Measurements from ENCODE around the gene PCID2. TPM values are rescaled to one million over a fixed set of nuclear protein-coding genes. Genes with fewer than 3 reads are reported as not detected.

PCID2 gene
- total and polyA plus RNA-seq, 2 of the 13 experiments (the other 11 are each of a cell fraction or from before 2014, with no cell fraction given) = 65.0 to 111 TPM

DNA sequence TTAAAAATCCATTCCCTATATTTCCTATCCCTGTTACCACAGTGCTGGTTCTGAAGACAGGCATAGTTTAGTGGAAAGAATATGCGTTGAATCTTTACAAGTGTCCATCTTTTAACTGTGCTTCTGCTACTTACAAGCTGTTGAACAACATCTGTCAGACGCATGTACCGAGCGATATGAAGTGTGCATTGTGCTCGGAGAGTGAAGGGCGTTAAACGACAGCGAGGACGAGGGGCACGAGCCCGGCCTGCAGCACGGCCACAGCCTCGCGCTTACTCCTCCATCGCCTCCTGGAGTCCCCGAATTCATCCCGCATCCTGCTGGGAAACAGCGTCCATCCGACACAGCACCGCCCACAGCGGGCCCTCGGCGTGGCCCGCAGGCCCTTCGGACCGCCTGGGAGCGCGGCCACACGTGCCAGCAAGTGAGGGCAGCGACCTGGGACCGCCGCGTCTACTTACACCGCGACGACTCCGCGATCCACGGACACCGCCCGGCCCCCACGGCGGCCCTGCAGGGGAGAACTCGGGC, 514 bp downstream of the PCID2 start (continued):
- TF ChIP-seq, protein P1, sequence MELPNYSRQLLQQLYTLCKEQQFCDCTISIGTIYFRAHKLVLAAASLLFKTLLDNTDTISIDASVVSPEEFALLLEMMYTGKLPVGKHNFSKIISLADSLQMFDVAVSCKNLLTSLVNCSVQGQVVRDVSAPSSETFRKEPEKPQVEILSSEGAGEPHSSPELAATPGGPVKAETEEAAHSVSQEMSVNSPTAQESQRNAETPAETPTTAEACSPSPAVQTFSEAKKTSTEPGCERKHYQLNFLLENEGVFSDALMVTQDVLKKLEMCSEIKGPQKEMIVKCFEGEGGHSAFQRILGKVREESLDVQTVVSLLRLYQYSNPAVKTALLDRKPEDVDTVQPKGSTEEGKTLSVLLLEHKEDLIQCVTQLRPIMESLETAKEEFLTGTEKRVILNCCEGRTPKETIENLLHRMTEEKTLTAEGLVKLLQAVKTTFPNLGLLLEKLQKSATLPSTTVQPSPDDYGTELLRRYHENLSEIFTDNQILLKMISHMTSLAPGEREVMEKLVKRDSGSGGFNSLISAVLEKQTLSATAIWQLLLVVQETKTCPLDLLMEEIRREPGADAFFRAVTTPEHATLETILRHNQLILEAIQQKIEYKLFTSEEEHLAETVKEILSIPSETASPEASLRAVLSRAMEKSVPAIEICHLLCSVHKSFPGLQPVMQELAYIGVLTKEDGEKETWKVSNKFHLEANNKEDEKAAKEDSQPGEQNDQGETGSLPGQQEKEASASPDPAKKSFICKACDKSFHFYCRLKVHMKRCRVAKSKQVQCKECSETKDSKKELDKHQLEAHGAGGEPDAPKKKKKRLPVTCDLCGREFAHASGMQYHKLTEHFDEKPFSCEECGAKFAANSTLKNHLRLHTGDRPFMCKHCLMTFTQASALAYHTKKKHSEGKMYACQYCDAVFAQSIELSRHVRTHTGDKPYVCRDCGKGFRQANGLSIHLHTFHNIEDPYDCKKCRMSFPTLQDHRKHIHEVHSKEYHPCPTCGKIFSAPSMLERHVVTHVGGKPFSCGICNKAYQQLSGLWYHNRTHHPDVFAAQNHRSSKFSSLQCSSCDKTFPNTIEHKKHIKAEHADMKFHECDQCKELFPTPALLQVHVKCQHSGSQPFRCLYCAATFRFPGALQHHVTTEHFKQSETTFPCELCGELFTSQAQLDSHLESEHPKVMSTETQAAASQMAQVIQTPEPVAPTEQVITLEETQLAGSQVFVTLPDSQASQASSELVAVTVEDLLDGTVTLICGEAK (IDR thresholded peaks at IDR 0.05) = no peak
- TF ChIP-seq, protein P1 (CRISPR knock-in tag; IDR thresholded peaks at IDR 0.05) = peak; percentile 10; the same call in 1 of the 2 replicates
- TF ChIP-seq, protein P2, sequence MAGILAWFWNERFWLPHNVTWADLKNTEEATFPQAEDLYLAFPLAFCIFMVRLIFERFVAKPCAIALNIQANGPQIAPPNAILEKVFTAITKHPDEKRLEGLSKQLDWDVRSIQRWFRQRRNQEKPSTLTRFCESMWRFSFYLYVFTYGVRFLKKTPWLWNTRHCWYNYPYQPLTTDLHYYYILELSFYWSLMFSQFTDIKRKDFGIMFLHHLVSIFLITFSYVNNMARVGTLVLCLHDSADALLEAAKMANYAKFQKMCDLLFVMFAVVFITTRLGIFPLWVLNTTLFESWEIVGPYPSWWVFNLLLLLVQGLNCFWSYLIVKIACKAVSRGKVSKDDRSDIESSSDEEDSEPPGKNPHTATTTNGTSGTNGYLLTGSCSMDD (CRISPR knock-in tag; IDR thresholded peaks at IDR 0.05) = no peak
- TF ChIP-seq, protein P3, sequence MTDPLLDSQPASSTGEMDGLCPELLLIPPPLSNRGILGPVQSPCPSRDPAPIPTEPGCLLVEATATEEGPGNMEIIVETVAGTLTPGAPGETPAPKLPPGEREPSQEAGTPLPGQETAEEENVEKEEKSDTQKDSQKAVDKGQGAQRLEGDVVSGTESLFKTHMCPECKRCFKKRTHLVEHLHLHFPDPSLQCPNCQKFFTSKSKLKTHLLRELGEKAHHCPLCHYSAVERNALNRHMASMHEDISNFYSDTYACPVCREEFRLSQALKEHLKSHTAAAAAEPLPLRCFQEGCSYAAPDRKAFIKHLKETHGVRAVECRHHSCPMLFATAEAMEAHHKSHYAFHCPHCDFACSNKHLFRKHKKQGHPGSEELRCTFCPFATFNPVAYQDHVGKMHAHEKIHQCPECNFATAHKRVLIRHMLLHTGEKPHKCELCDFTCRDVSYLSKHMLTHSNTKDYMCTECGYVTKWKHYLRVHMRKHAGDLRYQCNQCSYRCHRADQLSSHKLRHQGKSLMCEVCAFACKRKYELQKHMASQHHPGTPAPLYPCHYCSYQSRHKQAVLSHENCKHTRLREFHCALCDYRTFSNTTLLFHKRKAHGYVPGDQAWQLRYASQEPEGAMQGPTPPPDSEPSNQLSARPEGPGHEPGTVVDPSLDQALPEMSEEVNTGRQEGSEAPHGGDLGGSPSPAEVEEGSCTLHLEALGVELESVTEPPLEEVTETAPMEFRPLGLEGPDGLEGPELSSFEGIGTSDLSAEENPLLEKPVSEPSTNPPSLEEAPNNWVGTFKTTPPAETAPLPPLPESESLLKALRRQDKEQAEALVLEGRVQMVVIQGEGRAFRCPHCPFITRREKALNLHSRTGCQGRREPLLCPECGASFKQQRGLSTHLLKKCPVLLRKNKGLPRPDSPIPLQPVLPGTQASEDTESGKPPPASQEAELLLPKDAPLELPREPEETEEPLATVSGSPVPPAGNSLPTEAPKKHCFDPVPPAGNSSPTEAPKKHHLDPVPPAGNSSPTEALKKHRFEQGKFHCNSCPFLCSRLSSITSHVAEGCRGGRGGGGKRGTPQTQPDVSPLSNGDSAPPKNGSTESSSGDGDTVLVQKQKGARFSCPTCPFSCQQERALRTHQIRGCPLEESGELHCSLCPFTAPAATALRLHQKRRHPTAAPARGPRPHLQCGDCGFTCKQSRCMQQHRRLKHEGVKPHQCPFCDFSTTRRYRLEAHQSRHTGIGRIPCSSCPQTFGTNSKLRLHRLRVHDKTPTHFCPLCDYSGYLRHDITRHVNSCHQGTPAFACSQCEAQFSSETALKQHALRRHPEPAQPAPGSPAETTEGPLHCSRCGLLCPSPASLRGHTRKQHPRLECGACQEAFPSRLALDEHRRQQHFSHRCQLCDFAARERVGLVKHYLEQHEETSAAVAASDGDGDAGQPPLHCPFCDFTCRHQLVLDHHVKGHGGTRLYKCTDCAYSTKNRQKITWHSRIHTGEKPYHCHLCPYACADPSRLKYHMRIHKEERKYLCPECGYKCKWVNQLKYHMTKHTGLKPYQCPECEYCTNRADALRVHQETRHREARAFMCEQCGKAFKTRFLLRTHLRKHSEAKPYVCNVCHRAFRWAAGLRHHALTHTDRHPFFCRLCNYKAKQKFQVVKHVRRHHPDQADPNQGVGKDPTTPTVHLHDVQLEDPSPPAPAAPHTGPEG (CRISPR knock-in tag; IDR thresholded peaks at IDR 0.05) = 0 out of 2 replicates have a peak, but pooled peaks have one; percentile 12
- no peak for TF ChIP-seq LCORL (IDR thresholded peaks at IDR 0.05)
- peak; percentile 10; the same call in 1 of the 2 replicates for TF ChIP-seq LCORL (CRISPR knock-in tag; IDR thresholded peaks at IDR 0.05)
- TF ChIP-seq TGIF2 (CRISPR knock-in tag; IDR thresholded peaks at IDR 0.05) = 0 out of 2 replicates have a peak, but pooled peaks have one; percentile 14
- peak; percentile 5; the same call in 1 of the 2 replicates for TF ChIP-seq ZNF451 (CRISPR knock-in tag; IDR thresholded peaks at IDR 0.05)
- peak; percentile 42; the same call in 1 of the 2 replicates for TF ChIP-seq BHLHE40 (IDR thresholded peaks at IDR 0.05; ENCODE audit: low read length)
- no peak for TF ChIP-seq MYC (CRISPR knock-in tag; IDR thresholded peaks at IDR 0.05; ENCODE audit: borderline replicate concordance)
- no peak for TF ChIP-seq ZNF766 (CRISPR knock-in tag; IDR thresholded peaks at IDR 0.05; ENCODE audit: borderline replicate concordance)
- peak; percentile 74; the same call in 1 of the 2 replicates for TF ChIP-seq MXD4 (CRISPR knock-in tag; IDR thresholded peaks at IDR 0.05)

All from HepG2 (cell line).